ENCODE measurements around the gene CCDC91.
"Not testable (repeated sequence)": the region's sequence is repeated elsewhere in the genome, so short reads cannot be mapped to it uniquely, and the experiment has no call there.

Gene CCDC91

GRCh38 chr12:28360253-28360652 is 170.0 kb downstream of the CCDC91 start:
- H3K4me3 Mint-ChIP-seq: no peak overlapping the region
- no peak for ATAC-seq
- peaks cover 6% of the 10 kb centered on the region for H3K4me1 Mint-ChIP-seq
- no peak overlapping the region for H3K27ac Mint-ChIP-seq
- no peak for DNase-seq
- no peaks in the 10 kb centered on the region for H3K9me3 Mint-ChIP-seq
- H3K27me3 Mint-ChIP-seq: no peaks in the 10 kb centered on the region
- H3K36me3 Mint-ChIP-seq (ENCODE audit: low read depth): peaks cover 12% of the 10 kb centered on the region

DNA sequence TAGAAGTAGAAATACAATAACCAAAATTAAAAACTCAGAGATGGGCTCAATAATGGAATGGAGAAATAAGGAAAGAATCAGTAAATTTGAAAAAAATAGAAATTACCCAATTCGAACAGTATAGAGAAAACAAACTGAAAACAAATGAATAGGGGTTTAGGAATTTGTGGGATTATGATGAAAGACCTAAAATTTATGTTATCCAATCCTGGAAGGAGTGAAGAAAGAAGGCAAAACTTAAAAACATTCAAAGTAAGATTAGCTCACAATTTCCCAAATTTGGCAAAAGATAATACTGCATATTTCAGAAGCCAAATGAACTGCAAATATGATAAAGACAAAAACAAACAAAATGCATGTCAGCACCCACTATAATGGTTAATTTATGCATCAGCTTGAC is 177.1 kb downstream of the CCDC91 start:
- Mint-ChIP-seq H3K27ac (no peak overlapping the region), H3K4me3 (no peak overlapping the region), H3K4me1 (no peaks in the 10 kb centered on the region), H3K9me3 (peaks cover 41% of the 10 kb centered on the region), H3K36me3 (ENCODE audit: low read depth) (peaks cover 76% of the 10 kb centered on the region), H3K27me3 (no peaks in the 10 kb centered on the region)
- no peak for ATAC-seq
- no peak for DNase-seq

DNA sequence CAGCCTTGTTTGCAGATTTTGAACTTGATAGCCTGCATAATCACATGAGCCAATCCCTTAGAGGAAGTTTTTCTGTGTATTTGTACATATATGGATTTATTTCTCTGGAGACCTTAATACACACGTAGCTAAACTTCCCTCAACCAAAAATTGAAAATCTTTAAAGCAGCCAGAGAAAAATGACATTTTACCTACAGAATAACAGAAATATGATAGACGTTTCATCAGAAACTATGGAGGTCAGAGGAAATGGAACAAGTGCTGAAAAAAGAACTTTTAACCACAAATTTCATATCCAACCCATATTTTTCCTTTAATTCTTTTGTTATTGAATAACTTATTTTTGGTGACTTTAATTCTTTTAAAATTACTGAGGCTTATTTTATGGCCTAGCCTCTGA is 177.7 kb downstream of the CCDC91 start:
- no peak overlapping the region for H3K4me3 Mint-ChIP-seq
- ATAC-seq (no peak), DNase-seq (no peak)
- peaks cover 41% of the 10 kb centered on the region for H3K9me3 Mint-ChIP-seq
- peaks cover 82% of the 10 kb centered on the region for H3K36me3 Mint-ChIP-seq (ENCODE audit: low read depth)
- H3K27ac Mint-ChIP-seq: no peak overlapping the region
- no peaks in the 10 kb centered on the region for H3K27me3 Mint-ChIP-seq
- H3K4me1 Mint-ChIP-seq: no peaks in the 10 kb centered on the region

- Mint-ChIP-seq H3K27me3 (no peaks in the 10 kb centered on the region), H3K4me1 (no peaks in the 10 kb centered on the region), H3K4me3 (no peak overlapping the region), H3K36me3 (ENCODE audit: low read depth) (peaks cover 90% of the 10 kb centered on the region), H3K27ac (no peak overlapping the region), H3K9me3 (peaks cover 41% of the 10 kb centered on the region)
- DNase-seq (no peak), ATAC-seq (no peak)
Observed at GRCh38 chr12:28369483-28369882, 179.2 kb downstream of the CCDC91 start.

GRCh38 chr12:28374556-28374955 is 184.3 kb downstream of the CCDC91 start:
- peaks cover 6% of the 10 kb centered on the region for H3K4me1 Mint-ChIP-seq
- no peaks in the 10 kb centered on the region for H3K27me3 Mint-ChIP-seq
- no peak for DNase-seq
- H3K36me3 Mint-ChIP-seq (ENCODE audit: low read depth): peaks cover 59% of the 10 kb centered on the region
- H3K4me3 Mint-ChIP-seq: no peak overlapping the region
- H3K27ac Mint-ChIP-seq: no peak overlapping the region
- ATAC-seq: no peak
- H3K9me3 Mint-ChIP-seq: peaks cover 17% of the 10 kb centered on the region

DNA sequence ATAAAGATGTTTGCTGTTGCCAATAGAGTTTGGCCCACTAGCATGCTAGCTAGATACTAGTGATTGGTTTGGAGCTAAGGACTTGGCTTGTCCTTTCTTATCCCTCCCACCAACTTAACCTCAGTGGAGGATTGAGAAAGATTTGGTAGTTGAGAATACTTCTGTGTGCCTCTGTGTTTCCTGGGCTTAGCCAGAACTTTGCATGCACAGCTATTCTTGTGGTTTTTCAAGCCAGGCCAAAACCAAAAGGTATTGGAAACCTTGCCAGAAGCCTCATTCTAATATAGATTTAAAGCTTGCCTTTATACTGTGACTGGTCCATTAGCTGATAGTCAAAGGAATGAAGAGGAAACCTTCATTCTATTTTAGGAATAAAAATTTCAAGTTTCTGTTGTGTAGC is 188.5 kb downstream of the CCDC91 start:
- H3K27ac Mint-ChIP-seq: no peak overlapping the region
- DNase-seq: no peak

GRCh38 chr12:28379779-28380178 is 189.5 kb downstream of the CCDC91 start:
- not testable (repeated sequence) for H3K27me3 Mint-ChIP-seq, H3K9me3 Mint-ChIP-seq, ATAC-seq, H3K4me3 Mint-ChIP-seq, DNase-seq, H3K4me1 Mint-ChIP-seq, H3K27ac Mint-ChIP-seq
- peaks cover 26% of the 10 kb centered on the region for H3K36me3 Mint-ChIP-seq (ENCODE audit: low read depth)

More for the DNA sequence above, 188.5 kb downstream of the CCDC91 start:
- H3K4me1 Mint-ChIP-seq: peaks cover 6% of the 10 kb centered on the region
- peaks cover 29% of the 10 kb centered on the region for H3K36me3 Mint-ChIP-seq (ENCODE audit: low read depth)
- H3K27me3 Mint-ChIP-seq: no peaks in the 10 kb centered on the region
- no peak overlapping the region for H3K4me3 Mint-ChIP-seq
- no peak for ATAC-seq
- H3K9me3 Mint-ChIP-seq: no peaks in the 10 kb centered on the region

DNA sequence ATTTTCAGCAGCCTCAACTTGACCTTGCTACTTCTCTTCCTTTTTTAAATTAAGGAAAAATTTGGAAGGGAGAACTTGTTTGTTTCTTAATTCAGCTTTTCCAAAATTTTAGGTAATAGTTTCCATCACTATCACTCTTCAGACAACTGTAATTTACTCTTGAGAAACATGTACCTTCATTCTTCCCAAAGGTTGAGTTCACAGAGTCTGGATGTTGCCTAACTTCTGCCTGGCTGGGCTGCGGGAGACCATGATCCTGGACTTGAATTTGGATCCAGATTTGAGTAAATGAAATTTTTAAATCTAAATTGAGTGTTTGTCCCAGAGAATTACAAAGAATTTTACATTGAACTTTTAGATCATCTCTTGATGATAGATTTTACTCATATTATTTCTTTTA is 193.1 kb downstream of the CCDC91 start:
- no peaks in the 10 kb centered on the region for H3K27me3 Mint-ChIP-seq
- H3K27ac Mint-ChIP-seq: no peak overlapping the region
- no peaks in the 10 kb centered on the region for H3K9me3 Mint-ChIP-seq
- H3K4me3 Mint-ChIP-seq: no peak overlapping the region
- DNase-seq (no peak), ATAC-seq (no peak)
- peaks cover 30% of the 10 kb centered on the region for H3K36me3 Mint-ChIP-seq (ENCODE audit: low read depth)
- no peaks in the 10 kb centered on the region for H3K4me1 Mint-ChIP-seq

GRCh38 chr12:28388879-28389278 is 198.6 kb downstream of the CCDC91 start:
- Mint-ChIP-seq H3K27me3 (no peaks in the 10 kb centered on the region), H3K36me3 (ENCODE audit: low read depth) (peaks cover 24% of the 10 kb centered on the region), H3K4me1 (peaks cover 3% of the 10 kb centered on the region), H3K4me3 (no peak overlapping the region), H3K9me3 (no peaks in the 10 kb centered on the region), H3K27ac (no peak overlapping the region)
- no peak for DNase-seq
- no peak for ATAC-seq

- Mint-ChIP-seq H3K36me3 (ENCODE audit: low read depth) (peaks cover 36% of the 10 kb centered on the region), H3K9me3 (no peaks in the 10 kb centered on the region), H3K4me3 (no peak overlapping the region), H3K27me3 (no peaks in the 10 kb centered on the region), H3K27ac (no peak overlapping the region), H3K4me1 (peaks cover 3% of the 10 kb centered on the region)
- DNase-seq (no peak), ATAC-seq (no peak)
Observed at GRCh38 chr12:28390206-28390605, 199.9 kb downstream of the CCDC91 start.

DNA sequence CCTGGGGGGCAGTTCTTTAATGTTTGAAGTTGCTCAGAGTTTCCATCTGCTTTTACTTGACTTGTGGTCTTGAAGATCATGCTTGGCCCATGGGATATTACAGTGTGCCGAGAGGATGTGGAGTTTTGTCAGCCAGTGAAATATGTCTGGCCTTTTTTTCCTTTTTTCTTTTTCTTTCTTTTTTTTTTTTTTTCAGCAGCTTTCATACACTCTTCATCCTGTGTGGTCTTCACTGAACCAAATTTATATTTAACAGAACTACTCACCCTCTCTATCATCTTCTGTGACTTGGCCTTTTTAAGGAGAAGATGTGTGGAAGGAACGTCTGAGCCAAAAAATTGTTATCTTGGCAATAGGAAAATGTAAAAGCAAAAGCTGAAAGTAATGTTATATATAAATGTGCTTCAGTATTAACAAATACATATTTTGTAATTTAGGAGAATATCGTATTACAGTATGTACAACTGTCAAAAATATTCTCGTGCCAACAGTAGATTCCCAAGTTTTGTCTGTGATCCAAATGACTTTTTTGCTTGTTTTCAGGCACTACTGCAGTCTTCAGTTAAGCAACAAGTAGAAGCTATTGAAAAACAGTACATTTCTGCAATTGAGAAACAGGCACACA is 200.6 kb downstream of the CCDC91 start:
- H3K27me3 Mint-ChIP-seq: no peaks in the 10 kb centered on the region
- peaks cover 41% of the 10 kb centered on the region for H3K36me3 Mint-ChIP-seq (ENCODE audit: low read depth)
- ATAC-seq (no peak), DNase-seq (no peak)
- no peaks in the 10 kb centered on the region for H3K9me3 Mint-ChIP-seq
- peaks cover 3% of the 10 kb centered on the region for H3K4me1 Mint-ChIP-seq
- no peak overlapping the region for H3K4me3 Mint-ChIP-seq
- no peak overlapping the region for H3K27ac Mint-ChIP-seq

DNA sequence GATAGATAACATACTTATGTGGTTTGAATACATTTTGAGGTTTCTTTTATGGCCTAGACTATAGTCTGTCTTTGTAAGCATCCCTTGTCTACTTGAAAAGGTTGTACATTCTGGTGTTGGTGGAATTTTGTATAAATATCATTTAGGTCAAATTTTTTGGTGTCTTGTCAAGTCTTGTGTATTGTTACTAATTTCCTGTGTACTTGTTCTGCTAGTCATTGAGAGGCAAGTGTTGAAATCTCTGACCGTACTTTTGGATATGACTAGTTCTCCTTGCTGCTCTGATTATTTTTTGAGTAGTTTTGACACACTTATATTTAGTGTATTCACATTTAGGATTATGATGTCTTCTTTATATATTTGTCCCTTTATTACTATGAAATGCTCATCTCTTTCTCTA is 219.6 kb downstream of the CCDC91 start:
- H3K27me3 Mint-ChIP-seq: no peaks in the 10 kb centered on the region
- H3K36me3 Mint-ChIP-seq (ENCODE audit: low read depth): peaks cover 33% of the 10 kb centered on the region
- no peak overlapping the region for H3K4me3 Mint-ChIP-seq
- ATAC-seq (no peak), DNase-seq (no peak)
- H3K27ac Mint-ChIP-seq: no peak overlapping the region
- H3K4me1 Mint-ChIP-seq: peaks cover 7% of the 10 kb centered on the region
- H3K9me3 Mint-ChIP-seq: no peaks in the 10 kb centered on the region

- H3K27me3 Mint-ChIP-seq: no peaks in the 10 kb centered on the region
- peaks cover 15% of the 10 kb centered on the region for H3K36me3 Mint-ChIP-seq (ENCODE audit: low read depth)
- ATAC-seq: no peak
- H3K4me3 Mint-ChIP-seq: no peak overlapping the region
- H3K9me3 Mint-ChIP-seq: no peaks in the 10 kb centered on the region
- H3K27ac Mint-ChIP-seq: no peak overlapping the region
- H3K4me1 Mint-ChIP-seq: peaks cover 7% of the 10 kb centered on the region
- no peak for DNase-seq
Observed at GRCh38 chr12:28413460-28414109, 223.3 kb downstream of the CCDC91 start.

DNA sequence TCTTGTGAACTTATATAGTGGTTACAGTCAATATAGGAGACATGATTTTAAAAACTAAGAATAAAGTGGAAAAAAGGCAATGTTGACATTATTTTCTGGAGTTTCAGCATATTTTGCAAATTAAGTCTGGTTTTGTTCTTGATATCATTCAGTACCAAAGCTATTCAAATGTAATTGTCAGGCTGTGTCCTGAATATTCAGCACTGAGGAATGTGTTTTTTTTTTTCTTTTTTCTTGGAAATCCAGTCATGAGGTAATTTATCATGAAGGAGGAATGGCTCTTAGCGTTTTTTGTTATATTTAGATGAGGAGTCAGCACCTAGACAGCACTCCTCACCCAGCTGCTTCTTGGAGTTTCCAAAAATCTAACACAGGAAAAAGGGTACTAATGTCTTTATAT is 225.5 kb downstream of the CCDC91 start:
- H3K4me1 Mint-ChIP-seq: peaks cover 7% of the 10 kb centered on the region
- no peak for ATAC-seq

GRCh38 chr12:28421374-28421773 is 231.1 kb downstream of the CCDC91 start:
- no peak for DNase-seq
- Mint-ChIP-seq H3K9me3 (peaks cover 5% of the 10 kb centered on the region), H3K36me3 (ENCODE audit: low read depth) (peaks cover 11% of the 10 kb centered on the region), H3K4me3 (no peak overlapping the region), H3K4me1 (peaks cover 1% of the 10 kb centered on the region), H3K27me3 (no peaks in the 10 kb centered on the region), H3K27ac (no peak overlapping the region)
- ATAC-seq: no peak

More for the DNA sequence above, 225.5 kb downstream of the CCDC91 start:
- Mint-ChIP-seq H3K9me3 (no peaks in the 10 kb centered on the region), H3K4me3 (no peak overlapping the region), H3K36me3 (ENCODE audit: low read depth) (peaks cover 17% of the 10 kb centered on the region), H3K27me3 (no peaks in the 10 kb centered on the region), H3K27ac (no peak overlapping the region)
- DNase-seq: no peak
